H1 (cell line): Measurements from ENCODE around the gene CCL8. TPM values are rescaled to one million over a fixed set of nuclear protein-coding genes. Genes with fewer than 3 reads are reported as not detected.

ENCODE experiments used
- CTCF ChIA-PET: fragments of 300-600 bp; sonication (Branson Sonifier 250); formaldehyde crosslinking; loops from one replicate; lab custom pipeline; 2021; ENCODE audit not compliant: partially characterized antibody; lab: Charles Lee
- POLR2A ChIA-PET: fragments of 300-600 bp; sonication (Branson Sonifier 250); formaldehyde crosslinking; loops from one replicate; lab custom pipeline; 2021; ENCODE audit warnings: inconsistent platforms; ENCODE audit not compliant: partially characterized antibody; lab: Charles Lee
- DNase-seq, 2 experiments: peaks; one replicate each; pipeline versions ENCODE4 v3.0.0 to v3.0.0-alpha.2; 2010 to 2022; ENCODE audit warnings: low spot score in 2 of 2, low read depth in 1 of 2, mixed read lengths in 1 of 2
- FAIRE-seq: peaks from 2 replicates; lab custom pipeline; 2011; peaks lifted over from hg19 to GRCh38; lab: Jason Lieb, UNC
- H2AFZ ChIP-seq: 2 replicates; pipeline ENCODE4 v1.8.1; 2012; ENCODE audit warnings: low read length, inconsistent platforms
- H2AK5ac ChIP-seq: 2 replicates; pipeline ENCODE4 v1.6.1; 2013; ENCODE audit warnings: low read depth, low read length
- H2BK120ac ChIP-seq: replicated peaks from 2 replicates; pipeline ENCODE3; 2013; ENCODE audit warnings: low read depth, low read length, inconsistent platforms
- H2BK12ac ChIP-seq: 2 replicates; pipeline ENCODE4 v1.6.1; 2013; ENCODE audit warnings: low read depth, low read length
- H2BK15ac ChIP-seq: 2 replicates; pipeline ENCODE4 v1.6.1; 2013; ENCODE audit warnings: low read length
- H2BK20ac ChIP-seq: 2 replicates; pipeline ENCODE4 v1.6.1; 2013; ENCODE audit warnings: low read length
- H2BK5ac ChIP-seq: 2 replicates; pipeline ENCODE4 v1.6.1; 2013; ENCODE audit warnings: low read depth, low read length
- H3K14ac ChIP-seq: 2 replicates; pipeline ENCODE4 v1.6.1; 2013; ENCODE audit warnings: inconsistent platforms; ENCODE audit not compliant: insufficient read length
- H3K18ac ChIP-seq: 2 replicates; pipeline ENCODE4 v1.6.1; 2013; ENCODE audit warnings: low read length; ENCODE audit errors: extremely low read depth
- H3K23ac ChIP-seq: 2 replicates; pipeline ENCODE4 v1.6.1; 2013; ENCODE audit warnings: inconsistent platforms; ENCODE audit not compliant: insufficient read length
- H3K23me2 ChIP-seq: 2 replicates; pipeline ENCODE4 v1.6.1; 2013; ENCODE audit warnings: low read depth, low read length
- H3K27ac ChIP-seq: 2 replicates; pipeline ENCODE4 v1.6.1; 2011; ENCODE audit warnings: low read depth, low read length, inconsistent platforms
- H3K27me3 ChIP-seq, 4 experiments: replicated peaks in 1 of 4; 1 replicate in 1 of 4; 2 replicates in 3 of 4; pipeline versions ENCODE4 v1.6.1 to v1.8.1; 2011 to 2013; ENCODE audit warnings: low read length in 3 of 4, mild to moderate bottlenecking in 3 of 4, inconsistent platforms in 2 of 4, mixed read lengths in 2 of 4, moderate library complexity in 1 of 4; ENCODE audit not compliant: control insufficient read depth in 3 of 4, insufficient read depth in 3 of 4; ENCODE audit errors: extremely low read depth in 1 of 4
- H3K36me3 ChIP-seq, 4 experiments: 2 replicates each; pipeline versions ENCODE4 v1.6.1 to v1.8.1; 2011 to 2013; ENCODE audit warnings: mild to moderate bottlenecking in 4 of 4, low read length in 3 of 4, moderate library complexity in 2 of 4, control low read depth in 1 of 4, inconsistent platforms in 1 of 4; ENCODE audit not compliant: insufficient read depth in 4 of 4, control insufficient read depth in 2 of 4
- H3K4ac ChIP-seq: replicated peaks from 2 replicates; pipeline ENCODE3; 2013; ENCODE audit warnings: low read length, low read depth, mixed read lengths, inconsistent platforms; ENCODE audit not compliant: insufficient read length
- H3K4me1 ChIP-seq, 4 experiments: replicated peaks in 1 of 4; 1 replicate in 1 of 4; 2 replicates in 3 of 4; pipeline versions ENCODE4 v1.6.1 to v1.8.1; 2011 to 2013; ENCODE audit warnings: low read length in 3 of 4, inconsistent platforms in 2 of 4, mixed read lengths in 1 of 4; ENCODE audit not compliant: insufficient read depth in 4 of 4, control insufficient read depth in 3 of 4
- H3K4me2 ChIP-seq, 2 experiments: 2 replicates each; pipeline versions ENCODE4 v1.6.1 to v1.8.1; 2011 to 2013; ENCODE audit warnings: low read depth in 2 of 2, low read length in 2 of 2, control low read depth in 1 of 2, inconsistent platforms in 1 of 2, mild to moderate bottlenecking in 1 of 2; ENCODE audit not compliant: insufficient read depth in 1 of 2
- H3K4me3 ChIP-seq, 4 experiments: fragments of 200-600, 300-600 bp in 1 of 4; sonication (generic), shearing (Covaris generic), sonication (Bioruptor Twin) in 1 of 4; 2 replicates each; pipeline versions ENCODE4 v1.5.1 to v1.8.1; 2011 to 2016; ENCODE audit warnings: low read length in 4 of 4, low read depth in 3 of 4, control low read depth in 2 of 4, inconsistent platforms in 2 of 4, mild to moderate bottlenecking in 2 of 4, mixed read lengths in 1 of 4, moderate library complexity in 1 of 4; ENCODE audit not compliant: insufficient read depth in 2 of 4; ENCODE audit errors: extremely low read depth in 1 of 4
- H3K56ac ChIP-seq: replicated peaks from 2 replicates; pipeline ENCODE3; 2013; ENCODE audit warnings: low read depth, mild to moderate bottlenecking, mixed read lengths, low read length, inconsistent platforms; ENCODE audit not compliant: insufficient read length
- H3K79me1 ChIP-seq: 2 replicates; pipeline ENCODE4 v1.6.1; 2013; ENCODE audit warnings: low read depth, low read length, control low read depth
- H3K79me2 ChIP-seq, 2 experiments: 2 replicates each; pipeline versions ENCODE4 v1.6.1 to v1.8.1; 2012 to 2013; ENCODE audit warnings: low read length in 2 of 2, mild to moderate bottlenecking in 2 of 2, inconsistent platforms in 1 of 2; ENCODE audit not compliant: insufficient read depth in 2 of 2, control insufficient read depth in 1 of 2
- H3K9ac ChIP-seq, 4 experiments: replicated peaks in 1 of 4; 1 replicate in 1 of 4; 2 replicates in 3 of 4; pipeline versions ENCODE4 v1.6.1 to v1.8.1; 2011 to 2013; ENCODE audit warnings: low read depth in 3 of 4, low read length in 3 of 4, control low read depth in 2 of 4, mild to moderate bottlenecking in 2 of 4, moderate library complexity in 2 of 4, inconsistent platforms in 1 of 4; ENCODE audit errors: extremely low read depth in 1 of 4
- H3K9me3 ChIP-seq, 2 experiments: 2 replicates each; pipeline versions ENCODE4 v1.6.1 to v1.8.1; 2012 to 2013; ENCODE audit warnings: mild to moderate bottlenecking in 2 of 2, moderate library complexity in 2 of 2, control low read depth in 1 of 2, inconsistent platforms in 1 of 2, low read depth in 1 of 2, low read length in 1 of 2, mixed read lengths in 1 of 2; ENCODE audit not compliant: insufficient read depth in 2 of 2
- H4K20me1 ChIP-seq, 2 experiments: replicated peaks in 1 of 2; 2 replicates each; pipeline versions ENCODE3 to v1.8.1; 2011 to 2013; ENCODE audit warnings: inconsistent platforms in 2 of 2, low read length in 2 of 2, mild to moderate bottlenecking in 1 of 2; ENCODE audit not compliant: insufficient read depth in 2 of 2, control insufficient read depth in 1 of 2
- H4K5ac ChIP-seq: 2 replicates; pipeline ENCODE4 v1.6.1; 2013; ENCODE audit warnings: low read length, low read depth, mixed read lengths, inconsistent platforms; ENCODE audit not compliant: insufficient read length
- H4K8ac ChIP-seq: 2 replicates; pipeline ENCODE4 v1.8.0; 2013; ENCODE audit warnings: mild to moderate bottlenecking, moderate library complexity, low read length, inconsistent platforms; ENCODE audit not compliant: insufficient read depth; ENCODE audit errors: extremely low read depth
- H4K91ac ChIP-seq: replicated peaks from 2 replicates; pipeline ENCODE3; 2013; ENCODE audit warnings: low read length, mixed read lengths, inconsistent platforms; ENCODE audit not compliant: insufficient read length
- CEBPB ChIP-seq: IDR thresholded peaks from 2 replicates; pipeline ENCODE4 v1.6.1; 2012; ENCODE audit warnings: low read depth, low read length
- WGBS, 2 experiments: shearing (Covaris generic) in 1 of 2; methylation state at CpG; one replicate each; pipeline versions ENCODE4 v1.1.6 to v1.1.7; 2013 to 2015; ENCODE audit warnings: low lambda C conversion rate in 2 of 2, mixed read lengths in 2 of 2, inconsistent platforms in 1 of 2, low coverage in 1 of 2, missing lambda C conversion rate in 1 of 2; ENCODE audit not compliant: insufficient replicate concordance in 2 of 2, insufficient coverage in 1 of 2, insufficient read length in 1 of 2; ENCODE audit errors: extremely low coverage in 1 of 2, missing lambda C conversion rate in 1 of 2; 5-methylcytosine and 5-hydroxymethylcytosine counted together
- polyA plus RNA-seq, 7 experiments: library from polyadenylated mRNA; depleted of rRNA in 3 of 7; stranded (reverse) in 5 of 7; unstranded in 2 of 7; fragments of >200 nt in 5 of 7; fragments of 200-250 nt in 2 of 7; gene quantifications; 1 replicate in 5 of 7; 2 replicates in 1 of 7; 4 replicates in 1 of 7; pipeline versions ENCODE4 v1.2.1 to v1.2.3, GENCODE V29; 2011 to 2013; ENCODE audit warnings: missing spikeins in 2 of 7, mixed read lengths in 2 of 7
- total RNA-seq: library from RNA; stranded (reverse); fragmentation: NEBNext Ultra II Directional; extraction: Animal tissue kit (Norgen Biotek cat#: 25700); gene quantifications from 2 replicates; pipeline ENCODE4 v1.2.1, GENCODE V29; 2021
- TF ChIP-seq, protein P1 (sequence below): IDR thresholded peaks from 2 replicates; pipeline ENCODE4 v1.6.1; 2011; ENCODE audit warnings: low read length, improper control_type of control experiment

CCL8 gene
- total and polyA plus RNA-seq, 2 of the 8 experiments (the other 6 are each of a cell fraction or from before 2014, with no cell fraction given), result not detected

DNA sequence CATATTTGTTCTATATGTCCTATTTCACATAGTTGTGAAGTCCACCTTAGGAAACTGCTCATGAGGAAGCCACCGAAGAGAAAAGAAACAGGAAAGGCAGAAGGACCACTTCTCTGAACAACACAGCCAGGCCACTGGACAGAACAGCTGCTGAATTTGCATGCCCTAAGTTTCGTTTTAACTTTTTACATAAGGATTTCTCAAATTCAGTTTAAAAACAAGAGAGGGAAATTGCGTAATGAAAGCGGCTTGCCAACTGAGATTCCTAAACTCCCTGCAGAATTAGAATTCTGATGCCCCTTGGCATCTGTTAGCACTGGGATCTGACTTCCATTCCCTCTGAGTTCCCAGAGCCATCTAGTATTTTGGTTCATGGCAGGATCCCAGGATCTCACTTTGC is 5.0 kb upstream of the CCL8 start:
- no peak overlapping the region for H2BK120ac ChIP-seq
- H3K9me3 ChIP-seq, result no peaks in the 10 kb centered on the region
- H3K18ac ChIP-seq, result no peak overlapping the region
- no peak overlapping the region for H2BK5ac ChIP-seq
- no peak overlapping the region for H2BK12ac ChIP-seq
- no peak overlapping the region for H3K9ac ChIP-seq
- H3K27ac ChIP-seq, result no peak overlapping the region
- no peak overlapping the region for H3K4me2 ChIP-seq
- 87% methylated on average over 4 of the region's 4 CpGs; no CpG with 5 or more reads in 1 of the 2 experiments for WGBS, 2 experiments
- H3K23me2 ChIP-seq, result no peaks in the 10 kb centered on the region
- H3K14ac ChIP-seq, result no peak overlapping the region
- DNase-seq, result no peak
- H3K23ac ChIP-seq, result no peak overlapping the region
- FAIRE-seq, result no peak
- H2AFZ ChIP-seq, result no peak overlapping the region
- TF ChIP-seq CEBPB, result 0 out of 2 replicates have a peak, but pooled peaks have one; percentile 31
- TF ChIP-seq, protein P1, sequence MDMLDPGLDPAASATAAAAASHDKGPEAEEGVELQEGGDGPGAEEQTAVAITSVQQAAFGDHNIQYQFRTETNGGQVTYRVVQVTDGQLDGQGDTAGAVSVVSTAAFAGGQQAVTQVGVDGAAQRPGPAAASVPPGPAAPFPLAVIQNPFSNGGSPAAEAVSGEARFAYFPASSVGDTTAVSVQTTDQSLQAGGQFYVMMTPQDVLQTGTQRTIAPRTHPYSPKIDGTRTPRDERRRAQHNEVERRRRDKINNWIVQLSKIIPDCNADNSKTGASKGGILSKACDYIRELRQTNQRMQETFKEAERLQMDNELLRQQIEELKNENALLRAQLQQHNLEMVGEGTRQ, result no peak
- H3K27me3 ChIP-seq, result no peaks in the 10 kb centered on the region
- H3K4me3 ChIP-seq, result no peak overlapping the region
- ChIA-PET POLR2A (no interaction called here), CTCF (interaction anchor here (0.6 to 9.9 kb wide), 4 partner anchors 9 to 115 kb away, joined by 3 to 87 read pairs (median 6); partner anchors contain the start of gene CCL1)
- H2AK5ac ChIP-seq, result no peak overlapping the region
- no peak overlapping the region for H4K8ac ChIP-seq
- no peaks in the 10 kb centered on the region for H3K79me2 ChIP-seq
- no peaks in the 10 kb centered on the region for H3K4me1 ChIP-seq
- H3K4ac ChIP-seq, result no peak overlapping the region
- no peaks in the 10 kb centered on the region for H3K36me3 ChIP-seq
- H4K20me1 ChIP-seq, result no peaks in the 10 kb centered on the region
- H2BK15ac ChIP-seq, result no peak overlapping the region
- H3K56ac ChIP-seq, result no peak overlapping the region
- H4K5ac ChIP-seq, result no peak overlapping the region
- no peak overlapping the region for H2BK20ac ChIP-seq
- no peaks in the 10 kb centered on the region for H3K79me1 ChIP-seq
- H4K91ac ChIP-seq, result no peak overlapping the region
